ENCODE measurements around the gene DIDO1.

The DIDO1 gene

DNA sequence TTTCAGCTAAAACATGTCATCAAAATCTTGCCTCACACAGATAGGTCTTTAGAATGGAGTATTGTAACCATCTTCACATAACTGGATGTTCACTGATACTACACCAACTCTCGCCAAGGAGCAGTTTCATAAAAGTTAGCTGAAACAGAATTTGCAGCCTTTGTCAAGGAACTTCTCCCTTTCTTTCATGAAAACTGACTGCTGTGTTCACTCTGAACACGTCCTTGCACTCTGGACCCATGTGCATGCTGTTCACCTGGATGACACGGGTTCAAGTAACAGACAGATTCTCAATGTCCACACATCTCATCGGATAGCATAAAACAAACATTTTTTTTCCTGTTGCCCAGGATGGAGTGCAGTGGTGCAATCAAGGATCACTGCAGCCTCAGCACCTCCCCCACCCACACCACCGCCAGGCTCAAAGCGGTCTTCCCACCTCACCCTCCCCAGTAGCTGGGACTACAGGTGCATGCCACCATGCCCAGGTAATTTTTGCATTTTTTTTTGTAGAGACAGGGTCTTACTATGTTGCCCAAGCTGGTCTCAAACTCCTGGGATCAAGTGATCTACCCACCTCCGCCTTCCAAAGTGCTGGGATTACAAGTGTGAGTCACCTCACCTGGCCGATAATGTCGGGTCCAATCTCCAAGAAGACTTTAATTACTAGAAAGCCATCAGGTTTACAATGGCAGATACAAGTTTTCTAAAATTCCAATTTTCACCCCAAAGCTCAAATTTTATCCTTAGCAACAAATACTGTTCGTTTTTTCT is 9.4 kb downstream of the DIDO1 start:
- Histone ChIP-seq H2AFZ (no peak overlapping the region), H3K27ac (no peak overlapping the region), H3K4me3 (ENCODE audit: low read depth, low read length) (no peak overlapping the region), H3K4me1 (peaks cover 20% of the 10 kb centered on the region), H3K9ac (no peak overlapping the region), H3K9me3 (ENCODE audit: control insufficient read depth, low read length) (no peaks in the 10 kb centered on the region), H3K27me3 (ENCODE audit: control insufficient read depth, insufficient read depth, low read length) (no peaks in the 10 kb centered on the region), H3K36me3 (ENCODE audit: control insufficient read depth, insufficient read depth, low read length) (no peaks in the 10 kb centered on the region), H3K79me2 (peaks cover 82% of the 10 kb centered on the region), H3K4me2 (ENCODE audit: low read length) (no peak overlapping the region)
- TF ChIP-seq, protein P1, sequence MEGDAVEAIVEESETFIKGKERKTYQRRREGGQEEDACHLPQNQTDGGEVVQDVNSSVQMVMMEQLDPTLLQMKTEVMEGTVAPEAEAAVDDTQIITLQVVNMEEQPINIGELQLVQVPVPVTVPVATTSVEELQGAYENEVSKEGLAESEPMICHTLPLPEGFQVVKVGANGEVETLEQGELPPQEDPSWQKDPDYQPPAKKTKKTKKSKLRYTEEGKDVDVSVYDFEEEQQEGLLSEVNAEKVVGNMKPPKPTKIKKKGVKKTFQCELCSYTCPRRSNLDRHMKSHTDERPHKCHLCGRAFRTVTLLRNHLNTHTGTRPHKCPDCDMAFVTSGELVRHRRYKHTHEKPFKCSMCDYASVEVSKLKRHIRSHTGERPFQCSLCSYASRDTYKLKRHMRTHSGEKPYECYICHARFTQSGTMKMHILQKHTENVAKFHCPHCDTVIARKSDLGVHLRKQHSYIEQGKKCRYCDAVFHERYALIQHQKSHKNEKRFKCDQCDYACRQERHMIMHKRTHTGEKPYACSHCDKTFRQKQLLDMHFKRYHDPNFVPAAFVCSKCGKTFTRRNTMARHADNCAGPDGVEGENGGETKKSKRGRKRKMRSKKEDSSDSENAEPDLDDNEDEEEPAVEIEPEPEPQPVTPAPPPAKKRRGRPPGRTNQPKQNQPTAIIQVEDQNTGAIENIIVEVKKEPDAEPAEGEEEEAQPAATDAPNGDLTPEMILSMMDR (IDR thresholded peaks at IDR 0.05) = no peak

DNA sequence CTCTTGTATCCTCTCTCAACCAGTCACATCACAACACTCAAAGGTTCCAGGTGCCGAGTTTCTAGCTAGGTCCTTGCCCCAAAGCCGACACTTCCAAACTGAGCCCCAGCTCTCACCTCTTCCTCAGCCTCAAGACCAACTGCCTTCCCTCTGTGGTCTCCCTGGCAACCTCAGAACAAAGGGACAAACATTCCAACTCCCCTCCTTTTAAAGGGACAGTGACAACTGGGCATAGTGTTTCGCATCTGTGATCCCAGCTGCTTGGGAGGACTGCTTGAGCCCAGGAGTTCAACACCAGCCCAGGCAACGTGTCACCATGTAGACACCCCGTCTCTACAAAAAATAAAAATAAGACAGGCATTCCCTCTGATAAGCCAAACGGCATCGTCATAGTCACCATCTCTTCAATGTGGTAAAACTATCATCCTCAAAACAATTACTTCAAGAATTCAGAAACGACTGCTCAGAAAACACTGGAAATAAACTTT is 11.3 kb downstream of the DIDO1 start:
- Histone ChIP-seq H3K9ac (no peak overlapping the region), H3K4me1 (peaks cover 16% of the 10 kb centered on the region), H3K27ac (no peak overlapping the region), H3K4me2 (ENCODE audit: low read length) (no peak overlapping the region), H3K79me2 (peaks cover 84% of the 10 kb centered on the region), H3K36me3 (ENCODE audit: control insufficient read depth, insufficient read depth, low read length) (no peaks in the 10 kb centered on the region), H3K4me3 (ENCODE audit: low read depth, low read length) (no peak overlapping the region), H2AFZ (no peak overlapping the region), H3K27me3 (ENCODE audit: control insufficient read depth, insufficient read depth, low read length) (no peaks in the 10 kb centered on the region), H3K9me3 (ENCODE audit: control insufficient read depth, low read length) (no peaks in the 10 kb centered on the region)
- TF ChIP-seq, protein P1 (IDR thresholded peaks at IDR 0.05) = no peak

DNA sequence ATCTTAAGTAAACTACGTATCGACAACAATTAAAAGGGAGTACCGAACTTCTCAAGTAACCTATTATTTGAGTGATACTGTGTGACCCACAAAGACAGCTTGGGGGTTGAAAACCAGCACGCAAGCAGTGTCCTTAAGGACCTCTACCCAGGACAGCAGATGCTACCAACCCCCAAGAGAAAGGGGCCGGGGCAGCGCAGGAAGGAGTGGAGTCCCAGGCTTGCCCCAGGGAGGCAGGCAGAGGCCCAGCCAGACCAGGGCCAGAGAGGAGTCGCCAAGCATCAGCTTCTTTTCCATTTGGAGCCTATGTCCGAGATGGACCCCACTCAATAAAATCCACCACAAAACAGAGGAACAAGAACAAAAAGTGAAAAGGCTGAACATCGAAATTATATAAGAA is 11.9 kb downstream of the DIDO1 start:
- no peaks in the 10 kb centered on the region for H3K36me3 ChIP-seq (ENCODE audit: control insufficient read depth, insufficient read depth, low read length)
- H3K4me2 ChIP-seq (ENCODE audit: low read length) = no peak overlapping the region
- no peak overlapping the region for H3K4me3 ChIP-seq (ENCODE audit: low read depth, low read length)
- H3K4me1 ChIP-seq = peaks cover 16% of the 10 kb centered on the region
- TF ChIP-seq, protein P1 (IDR thresholded peaks at IDR 0.05) = no peak
- H3K9ac ChIP-seq = no peak overlapping the region
- no peak overlapping the region for H3K27ac ChIP-seq
- no peaks in the 10 kb centered on the region for H3K9me3 ChIP-seq (ENCODE audit: control insufficient read depth, low read length)
- no peak overlapping the region for H2AFZ ChIP-seq
- peaks cover 82% of the 10 kb centered on the region for H3K79me2 ChIP-seq
- no peaks in the 10 kb centered on the region for H3K27me3 ChIP-seq (ENCODE audit: control insufficient read depth, insufficient read depth, low read length)

DNA sequence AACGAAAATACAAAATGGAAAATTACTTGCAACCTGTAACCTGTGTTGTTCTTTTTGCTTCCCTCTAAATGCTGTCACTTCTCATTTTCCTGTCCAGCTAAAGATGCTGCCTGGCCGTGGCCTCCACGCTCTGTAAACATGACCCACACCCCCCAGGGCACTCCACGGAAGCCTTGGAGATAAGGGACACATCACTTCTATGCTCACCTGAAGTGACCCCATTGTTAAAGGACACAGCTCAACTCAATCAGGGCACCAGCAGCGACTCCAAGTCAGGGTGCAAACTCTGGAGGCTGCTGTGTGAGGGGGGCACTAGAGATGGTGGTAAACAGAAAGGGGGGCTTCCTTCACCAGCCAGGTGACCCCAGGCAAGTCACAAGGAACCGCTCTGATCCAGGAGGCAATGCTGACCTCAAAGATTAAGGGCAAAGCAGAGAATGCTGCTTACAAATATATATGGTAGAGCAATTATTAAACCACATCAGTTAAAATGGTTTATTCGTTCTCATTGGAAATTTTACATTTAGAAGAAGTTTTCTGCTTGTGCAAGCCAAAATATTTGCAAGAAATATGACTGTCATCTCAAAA is 13.2 kb downstream of the DIDO1 start:
- Histone ChIP-seq H3K36me3 (ENCODE audit: control insufficient read depth, insufficient read depth, low read length) (no peaks in the 10 kb centered on the region), H3K4me1 (peaks cover 10% of the 10 kb centered on the region), H3K4me3 (ENCODE audit: low read depth, low read length) (no peak overlapping the region), H2AFZ (no peak overlapping the region), H3K79me2 (peaks cover 76% of the 10 kb centered on the region), H3K4me2 (ENCODE audit: low read length) (no peak overlapping the region), H3K27me3 (ENCODE audit: control insufficient read depth, insufficient read depth, low read length) (no peaks in the 10 kb centered on the region), H3K9me3 (ENCODE audit: control insufficient read depth, low read length) (no peaks in the 10 kb centered on the region), H3K27ac (no peak overlapping the region), H3K9ac (no peak overlapping the region)
- TF ChIP-seq, protein P1 (IDR thresholded peaks at IDR 0.05) = no peak

Measured in parathyroid adenoma (tissue), 2 donors.